C4-2B (cell line): ENCODE results near the gene UBE2V1.
A peak's percentile ranks its signal among the peaks of the same experiment; 100 is the strongest.

Experiments
- ZFX ChIP-seq: fragments of 450-650 bp; IDR thresholded peaks from 2 replicates; pipeline ENCODE4 v1.6.1; 2017
- TF ChIP-seq, protein P1 (sequence below): fragments of 450-650 bp; conservative IDR thresholded peaks from 2 replicates; pipeline ENCODE4 v1.5.1; 2017; ENCODE audit warnings: mild to moderate bottlenecking

DNA sequence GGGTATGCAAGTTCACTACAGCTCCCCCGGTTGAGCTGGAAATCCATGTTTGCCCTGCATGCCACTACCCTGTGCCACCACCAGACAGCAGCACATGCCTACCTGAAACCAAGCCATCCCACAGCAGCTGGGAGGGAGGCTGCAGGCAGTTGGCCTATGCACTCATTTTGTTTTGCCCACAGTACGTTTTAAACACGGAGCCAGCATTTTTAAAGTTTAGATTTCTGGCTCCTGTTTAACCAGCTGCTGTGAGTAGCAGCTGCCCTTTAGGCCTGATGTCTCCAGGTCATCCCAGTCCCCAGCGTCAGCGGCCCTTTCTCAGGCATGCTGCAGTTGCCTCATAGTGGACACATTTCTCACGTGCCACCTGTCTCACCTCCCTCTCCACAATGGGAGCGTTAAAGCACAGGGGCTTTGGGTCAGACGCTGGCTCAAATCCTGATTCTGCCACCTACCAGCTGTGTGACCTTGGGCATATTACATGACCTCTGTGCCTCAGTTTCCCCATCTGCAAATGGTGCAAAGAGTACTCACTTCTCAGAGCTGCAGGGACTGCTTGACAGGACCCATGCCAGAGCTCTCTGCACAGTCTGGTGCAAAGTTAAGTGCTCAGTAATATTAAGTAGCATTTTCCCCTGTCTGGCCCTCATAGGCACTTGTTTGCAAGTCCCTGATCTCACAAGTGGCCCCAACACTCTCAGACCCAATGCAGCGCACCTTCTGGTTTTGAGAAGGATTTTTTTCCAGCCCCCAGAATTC is 8.2 kb upstream of the UBE2V1 start:
- TF ChIP-seq, protein P1, sequence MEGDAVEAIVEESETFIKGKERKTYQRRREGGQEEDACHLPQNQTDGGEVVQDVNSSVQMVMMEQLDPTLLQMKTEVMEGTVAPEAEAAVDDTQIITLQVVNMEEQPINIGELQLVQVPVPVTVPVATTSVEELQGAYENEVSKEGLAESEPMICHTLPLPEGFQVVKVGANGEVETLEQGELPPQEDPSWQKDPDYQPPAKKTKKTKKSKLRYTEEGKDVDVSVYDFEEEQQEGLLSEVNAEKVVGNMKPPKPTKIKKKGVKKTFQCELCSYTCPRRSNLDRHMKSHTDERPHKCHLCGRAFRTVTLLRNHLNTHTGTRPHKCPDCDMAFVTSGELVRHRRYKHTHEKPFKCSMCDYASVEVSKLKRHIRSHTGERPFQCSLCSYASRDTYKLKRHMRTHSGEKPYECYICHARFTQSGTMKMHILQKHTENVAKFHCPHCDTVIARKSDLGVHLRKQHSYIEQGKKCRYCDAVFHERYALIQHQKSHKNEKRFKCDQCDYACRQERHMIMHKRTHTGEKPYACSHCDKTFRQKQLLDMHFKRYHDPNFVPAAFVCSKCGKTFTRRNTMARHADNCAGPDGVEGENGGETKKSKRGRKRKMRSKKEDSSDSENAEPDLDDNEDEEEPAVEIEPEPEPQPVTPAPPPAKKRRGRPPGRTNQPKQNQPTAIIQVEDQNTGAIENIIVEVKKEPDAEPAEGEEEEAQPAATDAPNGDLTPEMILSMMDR: peak; percentile 91
- no peak for TF ChIP-seq ZFX
